Activated T-cell treated with anti-CD3 and anti-CD28 coated beads, Interleukin-2, amount 50 U/mL, for 72 hours (primary cell): ENCODE results near the gene PTPRM. TPM values are rescaled to one million over a fixed set of nuclear protein-coding genes. Genes with fewer than 3 reads are reported as not detected.

Experiments used
- ATAC-seq, 2 donors: fragments of 150-1000 bp; cut with Tn5 transposase; replicated peaks in 1 of 2; 2 replicates each; pipeline ENCODE4 v1.10.0; 2021; ENCODE audit warnings: moderate library complexity in 2 of 2, mild to moderate bottlenecking in 1 of 2
- DNase-seq, 2 donors: peaks; one replicate each; pipeline ENCODE4 v3.0.0; 2021 to 2022; ENCODE audit warnings: mixed read lengths in 1 of 2
- H3K27ac Mint-ChIP-seq: one replicate; pipeline ENCODE4 v1.8.0; 2022; ENCODE audit warnings: mild to moderate bottlenecking, moderate library complexity, mixed read lengths
- H3K27me3 Mint-ChIP-seq: one replicate; pipeline ENCODE4 v1.8.0; 2022; ENCODE audit warnings: low read depth, mixed read lengths
- H3K36me3 Mint-ChIP-seq, 2 donors: one replicate each; pipeline ENCODE4 v1.8.0; 2022; ENCODE audit warnings: mixed read lengths in 2 of 2, mild to moderate bottlenecking in 1 of 2; ENCODE audit not compliant: insufficient read depth in 2 of 2
- H3K4me1 Mint-ChIP-seq: one replicate; pipeline ENCODE4 v1.8.0; 2022; ENCODE audit warnings: low read depth, mixed read lengths
- H3K4me3 Mint-ChIP-seq, 2 donors: one replicate each; pipeline ENCODE4 v1.8.0; 2022; ENCODE audit warnings: mild to moderate bottlenecking in 2 of 2, mixed read lengths in 2 of 2, moderate library complexity in 2 of 2
- H3K9me3 Mint-ChIP-seq, 2 donors: one replicate each; pipeline ENCODE4 v1.8.0; 2022; ENCODE audit warnings: mixed read lengths in 2 of 2
- total RNA-seq, 2 donors: library from RNA; stranded (reverse); gene quantifications; one replicate each; pipeline ENCODE4 v1.2.3, GENCODE V29; 2022

Gene PTPRM
- total RNA-seq, 2 donors from 2014 or later, result 6.3 to 21.3 TPM

- Mint-ChIP-seq H3K4me1 (no peaks in the 10 kb centered on the region), H3K9me3 (peaks cover 6 to 10% of the 10 kb centered on the region in 2 donors), H3K27ac (no peak overlapping the region), H3K36me3 (peaks cover 0 to 2% of the 10 kb centered on the region in 2 donors), H3K27me3 (no peaks in the 10 kb centered on the region), H3K4me3 (no peak overlapping the region)
- DNase-seq, result no peak
- ATAC-seq, result no peak
Observed at GRCh38 chr18:8406868-8407250, 839.7 kb downstream of the PTPRM start.

- Mint-ChIP-seq H3K27me3 (no peaks in the 10 kb centered on the region), H3K36me3 (peaks cover 0 to 2% of the 10 kb centered on the region in 2 donors), H3K9me3 (peaks cover 8 to 17% of the 10 kb centered on the region in 2 donors), H3K27ac (no peak overlapping the region), H3K4me1 (no peaks in the 10 kb centered on the region), H3K4me3 (no peak overlapping the region)
- ATAC-seq (no peak), DNase-seq (no peak)
Observed at GRCh38 chr18:8409151-8409550, 842.0 kb downstream of the PTPRM start.

- H3K27me3 Mint-ChIP-seq, result peaks cover 11% of the 10 kb centered on the region
- peaks cover 10 to 20% of the 10 kb centered on the region in 2 donors for H3K9me3 Mint-ChIP-seq
- peaks cover 0 to 2% of the 10 kb centered on the region in 2 donors for H3K36me3 Mint-ChIP-seq
- ATAC-seq (no peak), DNase-seq (no peak)
- no peak overlapping the region for H3K27ac Mint-ChIP-seq
- no peaks in the 10 kb centered on the region for H3K4me1 Mint-ChIP-seq
- no peak overlapping the region for H3K4me3 Mint-ChIP-seq
Observed at GRCh38 chr18:8411492-8411891, 844.4 kb downstream of the PTPRM start.

GRCh38 chr18:8412117-8412516, 845.0 kb downstream of the PTPRM start:
- ATAC-seq (no peak), DNase-seq (no peak)
- Mint-ChIP-seq H3K27me3 (peaks cover 14% of the 10 kb centered on the region), H3K9me3 (peaks cover 10 to 20% of the 10 kb centered on the region in 2 donors), H3K4me3 (no peak overlapping the region), H3K4me1 (no peaks in the 10 kb centered on the region), H3K27ac (no peak overlapping the region), H3K36me3 (peaks cover 0 to 2% of the 10 kb centered on the region in 2 donors)

DNA sequence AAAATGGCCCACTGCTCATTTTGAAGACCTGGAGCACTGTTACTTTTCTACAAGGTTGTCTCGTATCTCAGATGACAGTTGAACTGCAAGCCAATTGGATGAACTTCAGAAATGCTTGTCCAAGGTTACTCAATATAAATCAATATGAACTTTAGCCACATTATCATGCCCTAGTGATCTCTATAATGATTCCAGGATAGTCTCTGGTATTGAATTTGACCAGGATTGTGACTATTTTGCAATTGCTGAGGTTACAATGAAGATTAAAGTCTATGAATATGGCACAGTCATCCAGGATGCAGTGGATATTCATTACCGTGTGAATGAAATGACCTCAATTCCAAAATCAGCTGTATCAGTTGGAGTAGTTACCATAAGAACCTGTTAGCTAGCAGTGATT, 846.1 kb downstream of the PTPRM start:
- Mint-ChIP-seq H3K4me3 (no peak overlapping the region), H3K4me1 (no peaks in the 10 kb centered on the region), H3K27me3 (peaks cover 14% of the 10 kb centered on the region), H3K27ac (no peak overlapping the region), H3K36me3 (peaks cover 0 to 2% of the 10 kb centered on the region in 2 donors), H3K9me3 (peaks cover 10 to 20% of the 10 kb centered on the region in 2 donors)
- DNase-seq, result no peak
- no peak for ATAC-seq

GRCh38 chr18:8413751-8414150, 846.6 kb downstream of the PTPRM start:
- no peak overlapping the region for H3K27ac Mint-ChIP-seq
- no peaks in the 10 kb centered on the region for H3K4me1 Mint-ChIP-seq
- no peak for ATAC-seq
- H3K4me3 Mint-ChIP-seq, result no peak overlapping the region
- H3K36me3 Mint-ChIP-seq, result peaks cover 0 to 2% of the 10 kb centered on the region in 2 donors
- no peak for DNase-seq
- H3K9me3 Mint-ChIP-seq, result peaks cover 10 to 20% of the 10 kb centered on the region in 2 donors
- peaks cover 14% of the 10 kb centered on the region for H3K27me3 Mint-ChIP-seq

DNA sequence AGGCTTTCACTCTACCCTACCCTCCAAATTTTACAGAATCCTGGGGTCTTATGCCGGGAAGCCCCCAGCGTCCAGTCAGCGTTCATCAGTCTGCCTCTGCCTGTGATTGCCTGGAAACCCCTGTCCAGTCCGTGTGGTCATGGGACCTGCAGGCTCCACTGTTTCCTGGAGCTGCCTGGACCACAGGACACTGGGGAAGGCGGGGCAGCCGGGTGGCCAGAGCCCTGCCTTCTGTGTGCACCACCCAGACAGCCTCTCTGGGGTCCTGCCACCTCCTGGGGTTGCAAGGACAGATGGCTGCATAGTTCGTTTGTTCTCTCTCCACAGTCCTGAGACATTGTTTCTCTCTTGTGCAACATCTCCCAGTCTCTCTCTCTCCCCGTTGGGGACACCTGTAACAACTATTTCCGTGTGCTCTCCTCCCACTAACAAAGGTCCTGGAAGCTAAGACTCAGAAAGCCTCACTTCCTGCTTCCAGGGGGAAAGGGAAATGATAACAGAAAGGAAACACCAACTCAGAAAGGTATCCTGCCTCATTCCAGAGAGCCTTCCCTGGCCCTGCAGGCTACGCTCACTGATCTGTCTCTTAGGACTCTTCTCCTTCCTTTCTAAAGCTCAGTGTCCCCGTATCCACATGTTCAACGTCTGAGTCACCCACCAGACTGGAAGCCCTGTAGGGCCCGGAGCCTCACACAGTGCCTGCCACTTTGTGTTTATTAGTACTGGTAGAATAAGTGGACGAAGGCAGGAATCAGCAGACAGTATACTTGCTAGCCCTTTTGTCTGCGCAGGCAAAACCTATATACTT, 849.3 kb downstream of the PTPRM start:
- Mint-ChIP-seq H3K9me3 (peaks cover 5 to 10% of the 10 kb centered on the region in 2 donors), H3K36me3 (no peaks in the 10 kb centered on the region), H3K27me3 (peaks cover 14% of the 10 kb centered on the region), H3K4me1 (no peaks in the 10 kb centered on the region), H3K27ac (no peak overlapping the region), H3K4me3 (no peak overlapping the region)
- ATAC-seq (no peak), DNase-seq (no peak)

- Mint-ChIP-seq H3K9me3 (no peaks in the 10 kb centered on the region), H3K27ac (no peak overlapping the region), H3K4me3 (no peak overlapping the region), H3K36me3 (no peaks in the 10 kb centered on the region), H3K4me1 (no peaks in the 10 kb centered on the region), H3K27me3 (no peaks in the 10 kb centered on the region)
- DNase-seq (no peak), ATAC-seq (no peak)
Observed at GRCh38 chr18:8422391-8422790, 855.3 kb downstream of the PTPRM start.

- Mint-ChIP-seq H3K36me3 (no peaks in the 10 kb centered on the region), H3K4me3 (no peak overlapping the region), H3K4me1 (no peaks in the 10 kb centered on the region), H3K9me3 (no peaks in the 10 kb centered on the region), H3K27ac (no peak overlapping the region), H3K27me3 (no peaks in the 10 kb centered on the region)
- DNase-seq (no peak), ATAC-seq (no peak)
Observed at GRCh38 chr18:8423051-8423557, 856.0 kb downstream of the PTPRM start.

DNA sequence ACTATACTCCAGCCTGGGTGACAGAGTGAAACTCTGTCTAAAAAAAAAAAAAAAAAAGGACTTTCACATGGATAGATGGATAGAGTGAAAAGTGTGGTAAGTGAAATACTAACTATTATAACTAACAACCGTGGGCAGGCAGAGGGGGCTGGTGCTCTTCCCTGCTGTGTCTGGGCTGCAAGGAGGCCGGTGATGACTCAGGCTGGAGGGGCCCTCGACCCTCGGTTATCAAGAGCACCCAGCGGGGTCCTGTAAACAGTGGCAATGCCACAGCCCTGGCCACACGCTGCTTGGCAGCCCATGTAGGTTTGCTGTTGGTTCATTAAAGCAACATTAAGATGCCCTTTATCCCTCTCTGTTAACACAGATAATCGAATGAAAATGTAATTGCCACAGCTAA, 857.4 kb downstream of the PTPRM start:
- Mint-ChIP-seq H3K9me3 (no peaks in the 10 kb centered on the region), H3K4me3 (no peak overlapping the region), H3K36me3 (no peaks in the 10 kb centered on the region), H3K27ac (no peak overlapping the region), H3K27me3 (no peaks in the 10 kb centered on the region), H3K4me1 (no peaks in the 10 kb centered on the region)
- DNase-seq (no peak), ATAC-seq (no peak)

GRCh38 chr18:8424917-8425725, 858.0 kb downstream of the PTPRM start:
- Mint-ChIP-seq H3K36me3 (no peaks in the 10 kb centered on the region), H3K9me3 (no peaks in the 10 kb centered on the region), H3K27ac (no peak overlapping the region), H3K4me1 (no peaks in the 10 kb centered on the region), H3K27me3 (no peaks in the 10 kb centered on the region), H3K4me3 (no peak overlapping the region)
- ATAC-seq (no peak), DNase-seq (no peak)

GRCh38 chr18:8426401-8426800, 859.3 kb downstream of the PTPRM start:
- H3K4me3 Mint-ChIP-seq, result no peak overlapping the region
- DNase-seq, result peak; percentile 2 to 9
- no peak overlapping the region for H3K27ac Mint-ChIP-seq
- H3K36me3 Mint-ChIP-seq, result no peaks in the 10 kb centered on the region
- no peak for ATAC-seq
- no peaks in the 10 kb centered on the region for H3K9me3 Mint-ChIP-seq
- no peaks in the 10 kb centered on the region for H3K4me1 Mint-ChIP-seq
- H3K27me3 Mint-ChIP-seq, result no peaks in the 10 kb centered on the region

- Mint-ChIP-seq H3K27ac (no peak overlapping the region), H3K9me3 (no peaks in the 10 kb centered on the region), H3K4me1 (no peaks in the 10 kb centered on the region), H3K36me3 (no peaks in the 10 kb centered on the region), H3K4me3 (no peak overlapping the region), H3K27me3 (no peaks in the 10 kb centered on the region)
- ATAC-seq (no peak), DNase-seq (no peak)
Observed at GRCh38 chr18:8427339-8427738, 860.2 kb downstream of the PTPRM start.
